Measurements from ENCODE around the gene FAM25G. TPM values are rescaled to one million over a fixed set of nuclear protein-coding genes. Genes with fewer than 3 reads are reported as not detected.

FAM25G gene
- total RNA-seq, 1 experiment from 2014 or later = not detected

GRCh38 chr10:47447705-47448104, 43.8 kb downstream of the FAM25G start:
- BruUV-seq (replicated peaks) = no TSS peak
- H3K4me1 Mint-ChIP-seq (ENCODE audit: low read depth, unreplicated experiment) = no peaks in the 10 kb centered on the region
- no peak overlapping the region for H3K27ac Mint-ChIP-seq (ENCODE audit: unreplicated experiment)
- peaks cover 4% of the 10 kb centered on the region; the same call in 1 of the 2 replicates for H3K4me1 ChIP-seq
- H3K9me3 Mint-ChIP-seq (ENCODE audit: unreplicated experiment) = peaks cover 12% of the 10 kb centered on the region
- no peak overlapping the region for H3K4me3 Mint-ChIP-seq (ENCODE audit: unreplicated experiment)
- no peak for DNase-seq
- intact Hi-C loops (cut with micrococcal nuclease; ENCODE audit: unreplicated experiment) = no loop called here
- H3K36me3 ChIP-seq (ENCODE audit: control insufficient read depth, insufficient read depth, low read length) = no peaks in the 10 kb centered on the region
- no peak for TF ChIP-seq CTCF (IDR thresholded peaks at IDR 0.05; ENCODE audit: insufficient read depth in 1 of 2, low read depth in 1 of 2, low read length in 1 of 2, severe bottlenecking in 1 of 2, unreplicated experiment in 1 of 2)
- H3K4me3 ChIP-seq (ENCODE audit: low read depth, low read length) = no peak overlapping the region
- ChIA-PET CTCF (no interaction called here), POLR2A (no interaction called here)
- H3K27me3 Mint-ChIP-seq (ENCODE audit: insufficient read depth, unreplicated experiment) = no peaks in the 10 kb centered on the region
- peaks cover 17% of the 10 kb centered on the region for H3K9me3 ChIP-seq
- H3K27me3 ChIP-seq (replicated peaks; ENCODE audit: control insufficient read depth, insufficient read depth, low read length) = no peaks in the 10 kb centered on the region
- H3K36me3 Mint-ChIP-seq (ENCODE audit: insufficient read depth, unreplicated experiment) = no peaks in the 10 kb centered on the region

GRCh38 chr10:47447209-47447608, 44.3 kb downstream of the FAM25G start:
- intact Hi-C loops (cut with micrococcal nuclease; ENCODE audit: unreplicated experiment) = no loop called here
- BruUV-seq (replicated peaks) = no TSS peak

GRCh38 chr10:47445720-47446119, 45.8 kb downstream of the FAM25G start:
- Mint-ChIP-seq H3K27ac (ENCODE audit: unreplicated experiment) (no peak overlapping the region), H3K36me3 (ENCODE audit: insufficient read depth, unreplicated experiment) (no peaks in the 10 kb centered on the region), H3K4me3 (ENCODE audit: unreplicated experiment) (no peak overlapping the region), H3K9me3 (ENCODE audit: unreplicated experiment) (peaks cover 12% of the 10 kb centered on the region), H3K4me1 (ENCODE audit: low read depth, unreplicated experiment) (peaks cover 6% of the 10 kb centered on the region), H3K27me3 (ENCODE audit: insufficient read depth, unreplicated experiment) (no peaks in the 10 kb centered on the region)
- no peak for DNase-seq
- Histone ChIP-seq H3K4me3 (ENCODE audit: low read depth, low read length) (no peak overlapping the region), H3K27me3 (replicated peaks; ENCODE audit: control insufficient read depth, insufficient read depth, low read length) (no peaks in the 10 kb centered on the region), H3K4me1 (no peaks in the 10 kb centered on the region), H3K9me3 (peaks cover 17% of the 10 kb centered on the region), H3K36me3 (ENCODE audit: control insufficient read depth, insufficient read depth, low read length) (no peaks in the 10 kb centered on the region)
- BruUV-seq (replicated peaks) = no TSS peak
- ChIA-PET POLR2A (no interaction called here), CTCF (no interaction called here)
- no peak for TF ChIP-seq CTCF (IDR thresholded peaks at IDR 0.05; ENCODE audit: insufficient read depth in 1 of 2, low read depth in 1 of 2, low read length in 1 of 2, severe bottlenecking in 1 of 2, unreplicated experiment in 1 of 2)
- intact Hi-C loops (cut with micrococcal nuclease; ENCODE audit: unreplicated experiment) = no loop called here

More at GRCh38 chr10:47447209-47447608, 44.3 kb downstream of the FAM25G start:
- Mint-ChIP-seq H3K36me3 (ENCODE audit: insufficient read depth, unreplicated experiment) (no peaks in the 10 kb centered on the region), H3K9me3 (ENCODE audit: unreplicated experiment) (peaks cover 12% of the 10 kb centered on the region), H3K27me3 (ENCODE audit: insufficient read depth, unreplicated experiment) (no peaks in the 10 kb centered on the region), H3K4me3 (ENCODE audit: unreplicated experiment) (no peak overlapping the region), H3K27ac (ENCODE audit: unreplicated experiment) (no peak overlapping the region), H3K4me1 (ENCODE audit: low read depth, unreplicated experiment) (peaks cover 3% of the 10 kb centered on the region)
- peaks cover 17% of the 10 kb centered on the region for H3K9me3 ChIP-seq
- H3K27me3 ChIP-seq (replicated peaks; ENCODE audit: control insufficient read depth, insufficient read depth, low read length) = no peaks in the 10 kb centered on the region
- ChIA-PET POLR2A (no interaction called here), CTCF (no interaction called here)
- no peak overlapping the region for H3K4me3 ChIP-seq (ENCODE audit: low read depth, low read length)
- no peaks in the 10 kb centered on the region for H3K4me1 ChIP-seq
- no peak for TF ChIP-seq CTCF (IDR thresholded peaks at IDR 0.05; ENCODE audit: insufficient read depth in 1 of 2, low read depth in 1 of 2, low read length in 1 of 2, severe bottlenecking in 1 of 2, unreplicated experiment in 1 of 2)
- H3K36me3 ChIP-seq (ENCODE audit: control insufficient read depth, insufficient read depth, low read length) = no peaks in the 10 kb centered on the region
- no peak for DNase-seq
